GM10847 (cell line): Measurements from ENCODE around the gene PNLIPRP2.

Experiments used
- POLR2A ChIP-seq: IDR thresholded peaks from 2 replicates; pipeline ENCODE4 v1.6.1; 2011; ENCODE audit not compliant: insufficient read length; ENCODE audit errors: extremely low read depth

The PNLIPRP2 gene

DNA sequence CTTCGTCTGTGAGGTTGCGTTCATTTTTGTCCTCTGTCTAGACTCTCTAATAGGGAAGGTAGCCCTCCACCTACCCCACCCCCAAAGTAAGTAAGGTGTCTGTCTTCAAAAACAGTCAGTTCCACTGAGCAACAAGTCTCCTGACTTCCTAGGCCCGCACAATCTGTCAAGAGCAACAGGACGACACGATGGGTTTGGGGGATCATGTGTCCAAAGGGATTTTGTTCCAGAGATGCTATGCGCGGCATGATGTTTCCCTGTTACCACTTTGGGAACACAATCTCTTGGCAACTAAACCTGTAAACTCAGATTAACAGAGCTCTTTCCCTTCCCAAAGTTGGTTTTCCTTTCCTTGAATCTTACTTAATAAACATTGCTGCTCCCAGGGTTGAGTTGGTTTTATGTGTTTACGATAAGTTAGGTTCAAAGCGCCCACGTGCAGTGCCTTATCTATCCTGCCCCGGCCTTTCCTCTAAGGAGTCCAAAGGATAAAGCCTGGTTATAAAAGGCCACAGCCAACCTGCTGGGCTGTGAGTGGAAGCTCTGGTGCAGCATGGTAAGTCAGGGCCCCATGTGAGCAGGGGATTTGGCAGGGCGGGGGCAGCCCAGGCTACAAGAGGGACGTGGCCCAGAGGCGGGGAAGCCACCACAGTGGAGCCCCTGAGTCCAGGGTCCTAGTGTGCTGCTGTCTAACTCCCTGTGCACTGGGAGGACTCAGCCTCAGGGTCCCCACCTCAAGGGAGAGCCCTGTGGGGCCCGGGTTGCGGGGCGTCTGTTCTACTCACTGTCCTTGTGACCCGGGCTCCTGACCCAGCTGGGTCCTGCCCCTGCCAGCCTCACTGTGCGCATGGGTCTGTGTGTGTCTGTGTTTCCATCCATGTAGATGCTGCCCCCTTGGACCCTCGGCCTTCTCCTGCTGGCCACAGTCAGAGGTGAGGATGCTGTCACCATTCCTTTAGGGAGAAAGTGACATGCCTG is at the start of gene PNLIPRP2:
PNLIPRP2 (plus strand) TSS at position 531 of the 978 bp plus-strand sequence.
- no peak for TF ChIP-seq POLR2A

DNA sequence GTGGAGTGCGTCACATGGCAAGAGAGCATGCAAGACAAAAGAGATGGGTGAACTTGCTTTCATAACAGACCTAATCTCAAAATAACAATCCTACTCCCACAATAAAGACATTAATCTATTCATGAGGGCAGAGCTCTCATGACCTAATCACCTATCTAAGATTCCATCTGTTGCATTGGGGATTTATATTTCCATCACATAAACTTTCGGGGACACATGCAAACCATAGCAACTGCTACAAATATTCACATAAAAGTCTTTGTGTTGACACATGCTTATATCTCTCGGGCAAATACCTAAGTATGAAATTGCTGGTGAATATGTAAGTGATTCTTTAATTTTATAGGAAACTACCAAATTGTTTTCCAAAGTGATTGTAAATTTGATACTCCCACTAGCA is 46.0 kb upstream of the PNLIPRP2 start:
- TF ChIP-seq POLR2A: no peak

DNA sequence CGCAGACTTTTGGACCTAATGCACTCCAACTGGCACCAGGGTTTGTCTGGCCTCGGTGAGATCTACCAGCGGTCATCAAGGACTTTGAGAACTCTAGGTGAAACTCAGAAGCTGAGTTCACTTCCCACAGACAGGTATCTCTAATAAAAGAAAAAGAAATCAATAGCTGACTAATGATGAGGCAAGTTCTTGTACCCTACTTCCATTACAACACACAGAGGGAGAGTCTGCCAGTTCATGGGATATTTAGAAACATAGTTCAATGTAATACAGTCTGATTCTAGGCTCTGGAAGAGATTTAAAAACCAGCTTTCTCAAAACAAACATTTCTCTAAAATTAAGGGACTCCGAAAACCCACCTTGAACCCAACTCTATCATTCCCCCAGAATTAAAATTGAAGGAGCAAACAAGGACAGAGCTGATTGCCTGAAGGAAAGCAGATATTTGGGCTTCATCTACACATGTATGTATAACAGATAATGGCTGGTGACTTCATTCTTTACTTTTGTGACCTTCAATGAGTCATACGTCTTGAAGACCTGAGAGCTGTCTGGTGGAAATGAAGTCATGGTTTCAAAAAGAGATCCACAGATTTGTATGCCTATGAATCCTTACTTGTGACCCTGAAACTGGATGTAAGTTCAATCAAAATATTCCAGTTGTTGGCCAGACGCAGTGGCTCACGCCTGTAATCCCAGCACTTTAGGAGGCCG is 32.7 kb upstream of the PNLIPRP2 start:
- TF ChIP-seq POLR2A: no peak

DNA sequence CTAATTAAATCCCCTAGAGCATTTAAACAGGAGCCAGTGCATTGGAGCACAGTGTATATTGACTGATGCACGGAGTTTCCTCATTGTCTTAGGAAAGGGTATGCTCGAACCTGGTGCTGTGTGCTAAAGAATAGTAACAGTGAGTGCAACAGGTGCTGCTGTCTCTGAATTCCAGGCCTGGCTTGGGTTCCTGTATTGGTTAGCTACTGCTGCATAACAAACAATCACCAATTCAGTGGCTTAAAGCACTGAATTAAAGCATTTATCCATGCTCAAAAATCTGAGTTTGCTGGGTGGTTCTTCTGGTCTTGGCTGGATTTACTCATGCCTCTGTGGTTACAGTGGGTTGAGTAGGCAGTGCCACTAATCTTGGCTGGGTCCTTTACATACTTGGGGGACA is 31.8 kb upstream of the PNLIPRP2 start:
- no peak for TF ChIP-seq POLR2A

- TF ChIP-seq POLR2A: no peak
These were observed 30.8 kb upstream of the PNLIPRP2 start for GRCh38 chr10:116589926-116590325.

- TF ChIP-seq POLR2A: no peak
These were observed 29.9 kb upstream of the PNLIPRP2 start, which contains the start of gene PNLIPRP1 for GRCh38 chr10:116590590-116591444. TSS of gene PNLIPRP1 (plus strand) at chr10:116590959. CDS start at chr10:116591130, 171 bp downstream.

DNA sequence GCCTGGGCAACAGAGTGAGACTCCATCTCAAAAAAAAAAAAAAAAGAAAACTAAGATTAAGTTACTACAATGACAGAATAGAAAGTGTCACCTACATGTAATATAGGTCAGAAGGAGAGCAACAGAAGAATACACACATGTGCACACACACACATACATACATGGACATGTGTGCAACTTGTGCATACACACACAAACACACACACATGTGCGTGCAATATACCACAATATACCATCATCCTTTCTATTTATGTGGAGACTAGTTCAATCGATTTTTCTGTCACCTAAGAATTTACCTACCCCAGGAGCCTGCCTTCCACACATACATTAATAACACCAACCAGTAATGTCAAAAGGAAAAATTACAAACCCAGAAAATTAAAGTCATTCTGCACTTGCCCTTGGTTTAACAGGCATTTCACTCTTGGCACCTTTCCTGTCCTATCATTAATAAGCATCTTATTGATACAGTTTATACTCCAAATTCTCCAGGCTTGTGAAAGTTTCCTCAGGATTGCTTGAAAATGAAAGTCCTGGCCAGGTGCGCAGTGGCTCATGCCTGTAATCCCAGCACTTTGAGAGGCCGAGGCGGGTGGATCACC is 27.5 kb upstream of the PNLIPRP2 start:
- no peak for TF ChIP-seq POLR2A

GRCh38 chr10:116594525-116595035 is 26.2 kb upstream of the PNLIPRP2 start:
- no peak for TF ChIP-seq POLR2A

DNA sequence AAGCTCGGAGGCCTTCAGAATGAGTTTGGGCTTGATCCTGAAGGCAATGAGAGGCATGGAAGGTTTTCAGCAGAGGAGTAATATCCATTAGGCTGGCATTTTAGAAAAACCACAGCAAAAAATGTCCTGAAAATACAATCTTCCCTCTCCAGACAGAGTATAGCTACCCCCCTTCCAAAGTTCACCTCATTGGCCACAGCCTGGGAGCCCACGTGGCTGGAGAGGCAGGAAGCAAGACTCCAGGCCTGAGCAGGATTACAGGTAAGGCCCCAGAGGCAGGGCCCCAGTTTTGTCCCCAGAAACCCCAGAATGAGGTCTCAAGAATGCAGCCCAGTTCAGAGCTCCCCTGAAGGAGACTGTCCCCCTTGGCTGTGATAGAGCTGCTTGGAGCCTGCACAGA is 24.7 kb upstream of the PNLIPRP2 start:
- no peak for TF ChIP-seq POLR2A

DNA sequence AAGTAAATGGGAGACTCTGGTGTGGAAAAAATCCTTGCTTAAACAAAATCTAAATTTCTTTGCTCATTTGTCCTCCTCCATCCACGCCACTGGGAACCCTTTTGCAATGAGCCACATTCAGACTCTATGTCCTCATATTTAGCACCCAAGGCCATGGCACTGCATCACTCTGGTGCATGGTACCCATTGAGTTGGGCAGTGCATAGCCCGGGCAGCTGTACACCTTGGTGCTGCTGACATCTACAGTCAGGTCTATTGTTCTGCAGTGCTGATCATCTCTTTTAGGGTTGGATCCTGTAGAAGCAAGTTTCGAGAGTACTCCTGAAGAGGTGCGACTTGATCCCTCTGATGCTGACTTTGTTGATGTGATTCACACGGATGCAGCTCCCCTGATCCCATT is 23.2 kb upstream of the PNLIPRP2 start:
- no peak for TF ChIP-seq POLR2A

DNA sequence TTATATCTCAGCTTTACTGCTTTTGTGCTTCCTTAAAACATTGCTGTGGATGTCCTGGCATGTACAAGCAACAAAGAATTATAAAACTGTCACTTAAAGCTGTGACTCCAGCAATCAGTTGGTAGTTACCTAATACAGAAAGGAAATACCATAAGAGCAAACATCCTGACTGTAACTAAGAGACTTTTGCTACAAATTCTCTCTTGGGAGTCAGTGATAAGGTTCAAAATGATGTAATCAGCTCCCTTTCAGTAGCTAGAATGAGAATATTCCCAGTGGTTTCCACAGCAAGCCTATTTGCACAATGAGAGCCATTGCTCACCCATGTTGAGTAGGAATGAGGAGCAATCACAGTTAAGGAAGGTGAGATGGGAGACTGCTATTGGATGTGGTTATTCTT is 22.4 kb upstream of the PNLIPRP2 start:
- no peak for TF ChIP-seq POLR2A

- no peak for TF ChIP-seq POLR2A
These were observed 20.8 kb upstream of the PNLIPRP2 start for GRCh38 chr10:116599991-116600390.

GRCh38 chr10:116602648-116603400 is 17.9 kb upstream of the PNLIPRP2 start:
- TF ChIP-seq POLR2A: no peak

DNA sequence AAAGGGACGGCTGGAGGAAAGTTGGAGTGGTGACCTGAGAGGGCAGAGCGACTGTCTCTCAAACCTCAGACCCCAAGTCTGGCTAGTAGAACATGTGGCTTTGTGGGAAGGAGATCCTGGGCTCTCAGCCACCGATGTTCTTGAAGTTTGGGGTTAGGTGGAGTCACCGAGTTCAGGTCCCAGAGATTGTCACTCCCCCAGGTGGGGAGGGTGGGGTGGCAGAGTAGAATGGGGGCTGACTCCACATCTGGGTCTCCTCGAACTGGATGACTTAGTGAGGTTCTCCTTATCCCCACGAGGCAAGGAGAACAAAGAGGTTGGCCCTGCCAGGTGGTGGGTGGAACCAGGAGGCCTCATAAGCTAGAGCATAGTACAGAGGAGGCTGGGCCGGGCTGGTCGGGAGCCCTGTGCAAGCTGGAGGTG is 14.7 kb upstream of the PNLIPRP2 start:
- no peak for TF ChIP-seq POLR2A

DNA sequence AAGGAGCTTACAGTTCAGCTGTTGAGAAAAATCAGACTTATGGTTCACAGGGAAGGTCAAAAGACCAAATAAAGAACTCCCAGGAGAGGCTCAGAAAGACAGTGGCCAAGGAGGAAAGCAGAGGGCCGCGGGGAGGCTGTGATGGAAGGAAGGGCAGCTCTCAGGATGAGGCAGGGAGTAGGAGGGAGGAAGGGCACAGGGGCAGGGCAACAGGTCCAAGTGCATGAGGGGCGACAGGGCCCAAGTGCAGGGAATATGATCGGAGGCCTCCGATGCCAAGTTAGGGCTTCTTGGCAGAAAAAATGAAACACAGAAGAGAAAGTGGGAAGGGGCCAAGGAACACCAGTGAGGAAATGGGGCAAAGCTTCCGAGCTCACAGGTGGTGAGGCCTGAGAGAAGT is 13.4 kb upstream of the PNLIPRP2 start:
- TF ChIP-seq POLR2A: no peak
